ENCODE measurements around the gene ADD1.
A peak's percentile ranks its signal among the peaks of the same experiment; 100 is the strongest.

The ADD1 gene

GRCh38 chr4:2837904-2838496 lies 5.6 kb upstream of the ADD1 start:
- DNase-seq (ENCODE audit: low read depth): peak; percentile 74
- H3K4me3 ChIP-seq (replicated peaks; ENCODE audit: low read depth, low read length): peak overlapping the region; percentile 13
- TF ChIP-seq CTCF (IDR thresholded peaks at IDR 0.05; ENCODE audit: low read length, missing control alignments): no peak

GRCh38 chr4:2839060-2839459 lies 4.6 kb upstream of the ADD1 start:
- no peak for DNase-seq (ENCODE audit: low read depth)
- no peak overlapping the region for H3K4me3 ChIP-seq (replicated peaks; ENCODE audit: low read depth, low read length)
- no peak for TF ChIP-seq CTCF (IDR thresholded peaks at IDR 0.05; ENCODE audit: low read length, missing control alignments)

GRCh38 chr4:2842687-2843262 lies 869 bp upstream of the ADD1 start:
- peak overlapping the region; percentile 88 for H3K4me3 ChIP-seq (replicated peaks; ENCODE audit: low read depth, low read length)
- DNase-seq (ENCODE audit: low read depth): no peak
- no peak for TF ChIP-seq CTCF (IDR thresholded peaks at IDR 0.05; ENCODE audit: low read length, missing control alignments)

GRCh38 chr4:2843941-2844584 lies 419 bp downstream of the ADD1 start:
- H3K4me3 ChIP-seq (replicated peaks; ENCODE audit: low read depth, low read length): peak overlapping the region; percentile 88
- peak; percentile 36 for DNase-seq (ENCODE audit: low read depth)
- no peak for TF ChIP-seq CTCF (IDR thresholded peaks at IDR 0.05; ENCODE audit: low read length, missing control alignments)

GRCh38 chr4:2846172-2846571 lies 2.5 kb downstream of the ADD1 start:
- no peak overlapping the region for H3K4me3 ChIP-seq (replicated peaks; ENCODE audit: low read depth, low read length)
- DNase-seq (ENCODE audit: low read depth): no peak
- no peak for TF ChIP-seq CTCF (IDR thresholded peaks at IDR 0.05; ENCODE audit: low read length, missing control alignments)

- no peak overlapping the region for H3K4me3 ChIP-seq (replicated peaks; ENCODE audit: low read depth, low read length)
- TF ChIP-seq CTCF (IDR thresholded peaks at IDR 0.05; ENCODE audit: low read length, missing control alignments): no peak
- no peak for DNase-seq (ENCODE audit: low read depth)
Observed at GRCh38 chr4:2847302-2847871, 3.7 kb downstream of the ADD1 start.

Data from fibroblast of pulmonary artery (primary cell).